Measurements from ENCODE around the gene SPECC1L. TPM values are rescaled to one million over a fixed set of nuclear protein-coding genes. Genes with fewer than 3 reads are reported as not detected.
"Not testable (repeated sequence)": the region's sequence is repeated elsewhere in the genome, so short reads cannot be mapped to it uniquely, and the experiment has no call there.

SPECC1L gene
- total and polyA plus RNA-seq, 2 of the 8 experiments (the other 6 are each of a cell fraction or from before 2014, with no cell fraction given), result 15.7 to 61.6 TPM

GRCh38 chr22:24274696-24275405 lies 4.2 kb downstream of the SPECC1L start:
- H3K79me1 ChIP-seq (ENCODE audit: low read depth, low read length); H3K36me3 ChIP-seq (ENCODE audit: control insufficient read depth in 2 of 4, insufficient read depth in 4 of 4, low read length in 3 of 4); H3K27me3 ChIP-seq (replicated peaks in 1 of 4; ENCODE audit: control insufficient read depth in 3 of 4, extremely low read depth in 1 of 4, insufficient read depth in 3 of 4, low read length in 3 of 4); H4K20me1 ChIP-seq (replicated peaks in 1 of 2; ENCODE audit: control insufficient read depth in 1 of 2, insufficient read depth in 2 of 2, low read length in 2 of 2); H4K5ac ChIP-seq (ENCODE audit: insufficient read length, low read depth, low read length); H3K9me3 ChIP-seq (ENCODE audit: insufficient read depth in 2 of 2, low read depth in 1 of 2, low read length in 1 of 2); H3K9ac ChIP-seq (replicated peaks in 1 of 4; ENCODE audit: extremely low read depth in 1 of 4, low read depth in 3 of 4, low read length in 3 of 4); H4K91ac ChIP-seq (replicated peaks; ENCODE audit: insufficient read length, low read length); H3K4me3 ChIP-seq (ENCODE audit: extremely low read depth in 1 of 4, insufficient read depth in 2 of 4, low read depth in 3 of 4, low read length in 4 of 4); H2BK5ac ChIP-seq (ENCODE audit: low read depth, low read length); FAIRE-seq; H3K4me2 ChIP-seq (ENCODE audit: insufficient read depth in 1 of 2, low read depth in 2 of 2, low read length in 2 of 2); H2BK120ac ChIP-seq (replicated peaks; ENCODE audit: low read depth, low read length); H3K4me1 ChIP-seq (replicated peaks in 1 of 4; ENCODE audit: control insufficient read depth in 3 of 4, insufficient read depth in 4 of 4, low read length in 3 of 4); H2AFZ ChIP-seq (ENCODE audit: low read length); H3K23me2 ChIP-seq (ENCODE audit: low read depth, low read length); H3K23ac ChIP-seq (ENCODE audit: insufficient read length); H4K8ac ChIP-seq (ENCODE audit: extremely low read depth, insufficient read depth, low read length); POLR2A ChIA-PET (ENCODE audit: partially characterized antibody); H3K27ac ChIP-seq (ENCODE audit: low read depth, low read length); DNase-seq (ENCODE audit: low read depth in 1 of 2, low spot score in 2 of 2); H3K56ac ChIP-seq (replicated peaks; ENCODE audit: insufficient read length, low read depth, low read length); H2BK20ac ChIP-seq (ENCODE audit: low read length); H2BK12ac ChIP-seq (ENCODE audit: low read depth, low read length); H3K18ac ChIP-seq (ENCODE audit: extremely low read depth, low read length); H2BK15ac ChIP-seq (ENCODE audit: low read length); H3K4ac ChIP-seq (replicated peaks; ENCODE audit: insufficient read length, low read depth, low read length); H3K14ac ChIP-seq (ENCODE audit: insufficient read length); H2AK5ac ChIP-seq (ENCODE audit: low read depth, low read length): not testable (repeated sequence)
- H3K79me2 ChIP-seq (ENCODE audit: control insufficient read depth in 1 of 2, insufficient read depth in 2 of 2, low read length in 2 of 2), result peaks cover 5 to 72% of the 10 kb centered on the region in 2 experiments
- CTCF ChIA-PET (ENCODE audit: partially characterized antibody), result interaction anchor here (0.7 kb wide), 1 partner anchor 142 kb away, joined by 3 read pairs; no protein-coding TSS in a partner anchor
- WGBS, 2 experiments (ENCODE audit: extremely low coverage in 1 of 2, insufficient coverage in 1 of 2, insufficient read length in 1 of 2, insufficient replicate concordance in 2 of 2, low coverage in 1 of 2, low lambda C conversion rate in 2 of 2, missing lambda C conversion rate in 1 of 2), result 90% methylated on average over 6 of the region's 7 CpGs; no CpG with 5 or more reads in 1 of the 2 experiments

GRCh38 chr22:24280363-24280762 lies 9.7 kb downstream of the SPECC1L start:
- DNase-seq (ENCODE audit: low read depth in 1 of 2, low spot score in 2 of 2); H2AK5ac ChIP-seq (ENCODE audit: low read depth, low read length); H3K9ac ChIP-seq (replicated peaks in 1 of 4; ENCODE audit: extremely low read depth in 1 of 4, low read depth in 3 of 4, low read length in 3 of 4); H3K14ac ChIP-seq (ENCODE audit: insufficient read length); H3K4me1 ChIP-seq (replicated peaks in 1 of 4; ENCODE audit: control insufficient read depth in 3 of 4, insufficient read depth in 4 of 4, low read length in 3 of 4); H4K5ac ChIP-seq (ENCODE audit: insufficient read length, low read depth, low read length); H3K27ac ChIP-seq (ENCODE audit: low read depth, low read length); FAIRE-seq; H4K8ac ChIP-seq (ENCODE audit: extremely low read depth, insufficient read depth, low read length); H3K36me3 ChIP-seq (ENCODE audit: control insufficient read depth in 2 of 4, insufficient read depth in 4 of 4, low read length in 3 of 4); H2BK12ac ChIP-seq (ENCODE audit: low read depth, low read length); H3K4me2 ChIP-seq (ENCODE audit: insufficient read depth in 1 of 2, low read depth in 2 of 2, low read length in 2 of 2); H2BK120ac ChIP-seq (replicated peaks; ENCODE audit: low read depth, low read length); H3K4ac ChIP-seq (replicated peaks; ENCODE audit: insufficient read length, low read depth, low read length); H3K23me2 ChIP-seq (ENCODE audit: low read depth, low read length); H3K18ac ChIP-seq (ENCODE audit: extremely low read depth, low read length); H3K4me3 ChIP-seq (ENCODE audit: extremely low read depth in 1 of 4, insufficient read depth in 2 of 4, low read depth in 3 of 4, low read length in 4 of 4); H2BK20ac ChIP-seq (ENCODE audit: low read length); H3K27me3 ChIP-seq (replicated peaks in 1 of 4; ENCODE audit: control insufficient read depth in 3 of 4, extremely low read depth in 1 of 4, insufficient read depth in 3 of 4, low read length in 3 of 4); H3K23ac ChIP-seq (ENCODE audit: insufficient read length); H4K20me1 ChIP-seq (replicated peaks in 1 of 2; ENCODE audit: control insufficient read depth in 1 of 2, insufficient read depth in 2 of 2, low read length in 2 of 2); H2BK15ac ChIP-seq (ENCODE audit: low read length); H2AFZ ChIP-seq (ENCODE audit: low read length); H4K91ac ChIP-seq (replicated peaks; ENCODE audit: insufficient read length, low read length); H3K56ac ChIP-seq (replicated peaks; ENCODE audit: insufficient read length, low read depth, low read length); CTCF ChIA-PET (ENCODE audit: partially characterized antibody); H3K9me3 ChIP-seq (ENCODE audit: insufficient read depth in 2 of 2, low read depth in 1 of 2, low read length in 1 of 2); H2BK5ac ChIP-seq (ENCODE audit: low read depth, low read length); POLR2A ChIA-PET (ENCODE audit: partially characterized antibody); H3K79me1 ChIP-seq (ENCODE audit: low read depth, low read length): not testable (repeated sequence)
- WGBS, 2 experiments (ENCODE audit: extremely low coverage in 1 of 2, insufficient coverage in 1 of 2, insufficient read length in 1 of 2, insufficient replicate concordance in 2 of 2, low coverage in 1 of 2, low lambda C conversion rate in 2 of 2, missing lambda C conversion rate in 1 of 2), result 90% methylated on average over 1 of the region's 1 CpG; no CpG with 5 or more reads in 1 of the 2 experiments
- peaks cover 4 to 76% of the 10 kb centered on the region in 2 experiments for H3K79me2 ChIP-seq (ENCODE audit: control insufficient read depth in 1 of 2, insufficient read depth in 2 of 2, low read length in 2 of 2)
